Measurements from ENCODE around the gene FAM217A. TPM values are rescaled to one million over a fixed set of nuclear protein-coding genes. Genes with fewer than 3 reads are reported as not detected.

FAM217A gene
- total and polyA plus RNA-seq, 8 donors: 0.08 to 0.68 TPM; not detected in 6

- Histone ChIP-seq H3K27me3 (no peaks in the 10 kb centered on the region), H3K4me3 (no peak overlapping the region), H3K9me3 (no peaks in the 10 kb centered on the region), H3K27ac (peak overlapping the region in 2 of 5 donors; percentile 20 to 38), H3K4me1 (peaks cover 0 to 20% (median 6%) of the 10 kb centered on the region in 4 donors), H3K36me3 (peaks cover 66 to 98% (median 93%) of the 10 kb centered on the region in 4 donors)
- TF ChIP-seq, protein P1, sequence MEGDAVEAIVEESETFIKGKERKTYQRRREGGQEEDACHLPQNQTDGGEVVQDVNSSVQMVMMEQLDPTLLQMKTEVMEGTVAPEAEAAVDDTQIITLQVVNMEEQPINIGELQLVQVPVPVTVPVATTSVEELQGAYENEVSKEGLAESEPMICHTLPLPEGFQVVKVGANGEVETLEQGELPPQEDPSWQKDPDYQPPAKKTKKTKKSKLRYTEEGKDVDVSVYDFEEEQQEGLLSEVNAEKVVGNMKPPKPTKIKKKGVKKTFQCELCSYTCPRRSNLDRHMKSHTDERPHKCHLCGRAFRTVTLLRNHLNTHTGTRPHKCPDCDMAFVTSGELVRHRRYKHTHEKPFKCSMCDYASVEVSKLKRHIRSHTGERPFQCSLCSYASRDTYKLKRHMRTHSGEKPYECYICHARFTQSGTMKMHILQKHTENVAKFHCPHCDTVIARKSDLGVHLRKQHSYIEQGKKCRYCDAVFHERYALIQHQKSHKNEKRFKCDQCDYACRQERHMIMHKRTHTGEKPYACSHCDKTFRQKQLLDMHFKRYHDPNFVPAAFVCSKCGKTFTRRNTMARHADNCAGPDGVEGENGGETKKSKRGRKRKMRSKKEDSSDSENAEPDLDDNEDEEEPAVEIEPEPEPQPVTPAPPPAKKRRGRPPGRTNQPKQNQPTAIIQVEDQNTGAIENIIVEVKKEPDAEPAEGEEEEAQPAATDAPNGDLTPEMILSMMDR (IDR thresholded peaks at IDR 0.05): peak in 3 of 7 experiments; percentile 30 to 65 (median 46)
- TF ChIP-seq POLR2AphosphoS5 (IDR thresholded peaks at IDR 0.05) (peak in 1 of 3 donors; percentile 63), EP300 (IDR thresholded peaks at IDR 0.05) (no peak), POLR2A (IDR thresholded peaks at IDR 0.05) (no peak)
- WGBS, 5 donors: 37 to 52% (median 44%) methylated on average over 2 of the region's 2 CpGs
- intact Hi-C loops (cut with DNase I; ENCODE audit: low total_unique reads): loop anchor here (5.0 kb wide), 1 partner anchor 102 kb away; no protein-coding TSS in a partner anchor
- DNase-seq: peak; percentile 45 to 68
Observed at GRCh38 chr6:4055420-4056041, 23.4 kb downstream of the FAM217A start.

DNA sequence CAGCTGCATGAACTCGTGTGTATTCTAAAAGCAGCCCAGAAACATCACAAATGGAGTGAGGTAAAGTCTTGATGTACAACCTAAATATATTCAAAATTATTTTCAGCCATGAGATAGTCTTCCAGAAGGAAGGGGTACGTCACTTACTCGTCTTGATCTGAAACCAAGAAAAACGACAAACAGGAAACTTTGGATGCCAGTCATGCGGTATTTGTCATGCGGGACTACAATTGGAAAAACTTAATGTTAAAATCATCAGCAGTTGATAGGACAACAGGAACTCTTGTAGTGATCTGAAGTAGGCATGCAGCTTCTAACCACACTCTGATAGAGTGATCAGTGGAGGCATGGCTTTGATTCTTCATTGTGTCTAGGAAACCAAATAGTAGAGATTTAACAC is 29.7 kb downstream of the FAM217A start:
- no peaks in the 10 kb centered on the region for H3K27me3 ChIP-seq
- no peak overlapping the region for H3K4me3 ChIP-seq
- H3K36me3 ChIP-seq: peaks cover 43 to 100% (median 98%) of the 10 kb centered on the region in 4 donors
- H3K9me3 ChIP-seq: no peaks in the 10 kb centered on the region
- intact Hi-C loops (cut with DNase I; ENCODE audit: low total_unique reads): no loop called here
- peaks cover 0 to 4% (median 0%) of the 10 kb centered on the region in 4 donors for H3K4me1 ChIP-seq
- no peak overlapping the region for H3K27ac ChIP-seq
- TF ChIP-seq, protein P1 (IDR thresholded peaks at IDR 0.05): no peak
- TF ChIP-seq POLR2A (IDR thresholded peaks at IDR 0.05) (no peak), POLR2AphosphoS5 (IDR thresholded peaks at IDR 0.05) (no peak), EP300 (IDR thresholded peaks at IDR 0.05) (no peak)
- DNase-seq: no peak
- WGBS, 5 donors: 90 to 94% (median 91%) methylated on average over 6 of the region's 6 CpGs

- TF ChIP-seq, protein P1 (IDR thresholded peaks at IDR 0.05): no peak
- H3K36me3 ChIP-seq: peaks cover 40 to 100% (median 99%) of the 10 kb centered on the region in 4 donors
Observed at GRCh38 chr6:4041480-4041879, 37.5 kb downstream of the FAM217A start.

GRCh38 chr6:4039348-4039747 is 39.6 kb downstream of the FAM217A start:
- Histone ChIP-seq H3K9me3 (no peaks in the 10 kb centered on the region), H3K27me3 (no peaks in the 10 kb centered on the region), H3K4me3 (no peak overlapping the region), H3K36me3 (peaks cover 40 to 96% (median 83%) of the 10 kb centered on the region in 4 donors), H3K27ac (no peak overlapping the region), H3K4me1 (peaks cover 0 to 40% (median 17%) of the 10 kb centered on the region in 4 donors)
- intact Hi-C loops (cut with DNase I; ENCODE audit: low total_unique reads): no loop called here
- 20 to 50% (median 36%) methylated on average over 1 of the region's 1 CpG for WGBS, 5 donors
- TF ChIP-seq EP300 (IDR thresholded peaks at IDR 0.05) (no peak), POLR2A (IDR thresholded peaks at IDR 0.05) (no peak), POLR2AphosphoS5 (IDR thresholded peaks at IDR 0.05) (no peak)
- TF ChIP-seq, protein P1 (IDR thresholded peaks at IDR 0.05): no peak
- no peak for DNase-seq

More at GRCh38 chr6:4041480-4041879, 37.5 kb downstream of the FAM217A start:
- H3K27ac ChIP-seq: no peak overlapping the region
- no peak for DNase-seq
- no peaks in the 10 kb centered on the region for H3K27me3 ChIP-seq
- H3K9me3 ChIP-seq: no peaks in the 10 kb centered on the region
- H3K4me3 ChIP-seq: no peak overlapping the region
- peaks cover 0 to 26% (median 8%) of the 10 kb centered on the region in 4 donors for H3K4me1 ChIP-seq
- intact Hi-C loops (cut with DNase I; ENCODE audit: low total_unique reads): no loop called here

All from stomach (tissue), 9 donors.